ENCODE results near the gene TCF7L2.

Gene TCF7L2

DNA sequence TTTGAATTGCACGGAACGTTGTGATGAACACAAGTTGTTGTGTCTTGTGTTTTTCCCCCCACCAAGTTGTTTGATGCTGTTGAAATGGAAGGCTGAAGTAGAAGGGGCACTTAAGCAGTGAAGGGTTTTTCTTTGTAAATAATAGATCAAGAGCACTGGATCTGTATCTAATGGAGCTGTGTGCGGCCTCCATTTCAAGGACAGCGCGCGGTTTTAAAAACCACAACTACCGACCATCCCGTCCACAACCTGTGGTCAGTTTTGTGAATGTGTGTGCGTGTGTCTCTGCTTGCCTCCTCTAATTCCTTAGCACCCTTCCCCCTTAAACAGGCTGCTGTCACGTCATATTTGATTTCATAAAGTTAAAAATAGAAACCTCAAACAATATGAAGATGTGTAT lies 165.5 kb downstream of the TCF7L2 start:
- Histone ChIP-seq H3K4me3 (ENCODE audit: low read depth in 1 of 2, low read length in 1 of 2) (no peak overlapping the region), H3K4me1 (ENCODE audit: control insufficient read depth in 1 of 2, insufficient read depth in 1 of 2, low read depth in 1 of 2, low read length in 1 of 2) (peaks cover 4 to 8% of the 10 kb centered on the region in 2 experiments), H3K9me3 (no peaks in the 10 kb centered on the region), H3K36me3 (no peaks in the 10 kb centered on the region), H3K27me3 (no peaks in the 10 kb centered on the region), H3K27ac (no peak overlapping the region)
- TF ChIP-seq, protein P1, sequence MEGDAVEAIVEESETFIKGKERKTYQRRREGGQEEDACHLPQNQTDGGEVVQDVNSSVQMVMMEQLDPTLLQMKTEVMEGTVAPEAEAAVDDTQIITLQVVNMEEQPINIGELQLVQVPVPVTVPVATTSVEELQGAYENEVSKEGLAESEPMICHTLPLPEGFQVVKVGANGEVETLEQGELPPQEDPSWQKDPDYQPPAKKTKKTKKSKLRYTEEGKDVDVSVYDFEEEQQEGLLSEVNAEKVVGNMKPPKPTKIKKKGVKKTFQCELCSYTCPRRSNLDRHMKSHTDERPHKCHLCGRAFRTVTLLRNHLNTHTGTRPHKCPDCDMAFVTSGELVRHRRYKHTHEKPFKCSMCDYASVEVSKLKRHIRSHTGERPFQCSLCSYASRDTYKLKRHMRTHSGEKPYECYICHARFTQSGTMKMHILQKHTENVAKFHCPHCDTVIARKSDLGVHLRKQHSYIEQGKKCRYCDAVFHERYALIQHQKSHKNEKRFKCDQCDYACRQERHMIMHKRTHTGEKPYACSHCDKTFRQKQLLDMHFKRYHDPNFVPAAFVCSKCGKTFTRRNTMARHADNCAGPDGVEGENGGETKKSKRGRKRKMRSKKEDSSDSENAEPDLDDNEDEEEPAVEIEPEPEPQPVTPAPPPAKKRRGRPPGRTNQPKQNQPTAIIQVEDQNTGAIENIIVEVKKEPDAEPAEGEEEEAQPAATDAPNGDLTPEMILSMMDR (IDR thresholded peaks at IDR 0.05) = no peak

DNA sequence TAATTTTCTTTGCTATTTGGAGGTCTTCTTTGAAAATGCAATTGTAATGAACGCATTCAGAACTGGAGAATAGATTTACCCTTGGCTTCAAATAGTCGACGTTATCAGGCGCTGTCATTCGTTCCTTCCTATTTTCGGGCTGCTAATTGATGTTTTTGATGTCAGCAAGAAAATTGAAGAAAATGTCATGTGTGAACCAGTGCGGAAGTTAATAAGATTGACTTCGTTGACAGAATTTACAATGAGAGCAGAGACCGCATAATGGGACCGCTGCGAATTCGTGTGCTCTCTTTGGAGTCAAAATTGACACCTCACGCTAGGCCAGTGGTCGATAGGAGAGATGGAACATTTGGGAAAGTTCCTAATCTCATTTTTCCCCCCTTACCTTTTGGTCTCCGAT lies 168.8 kb downstream of the TCF7L2 start:
- Histone ChIP-seq H3K27me3 (no peaks in the 10 kb centered on the region), H3K9me3 (no peaks in the 10 kb centered on the region), H3K4me1 (ENCODE audit: control insufficient read depth in 1 of 2, insufficient read depth in 1 of 2, low read depth in 1 of 2, low read length in 1 of 2) (peaks cover 15 to 20% of the 10 kb centered on the region in 2 experiments), H3K27ac (no peak overlapping the region), H3K4me3 (ENCODE audit: low read depth in 1 of 2, low read length in 1 of 2) (no peak overlapping the region), H3K36me3 (no peaks in the 10 kb centered on the region)
- TF ChIP-seq, protein P1 (IDR thresholded peaks at IDR 0.05) = no peak

DNA sequence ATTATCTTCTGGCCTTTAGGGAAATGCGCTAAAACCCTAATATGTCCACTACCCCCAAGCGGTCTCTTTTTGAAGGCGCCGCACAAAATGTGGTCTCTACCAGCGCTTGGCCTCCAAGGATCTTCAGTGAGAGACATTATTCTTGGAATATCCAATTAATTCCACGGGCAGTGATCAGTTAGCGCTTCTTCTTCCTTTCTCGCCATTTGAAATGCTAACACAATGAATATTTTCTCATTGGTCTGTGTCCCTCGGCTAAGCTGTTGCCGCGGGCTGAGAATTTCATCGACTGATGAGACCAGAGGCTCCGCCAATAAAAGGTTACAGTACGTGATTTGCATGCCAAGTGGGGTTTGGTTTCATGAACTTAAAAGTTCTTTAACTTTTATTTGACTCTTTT lies 169.8 kb downstream of the TCF7L2 start:
- Histone ChIP-seq H3K9me3 (no peaks in the 10 kb centered on the region), H3K27ac (no peak overlapping the region), H3K4me3 (ENCODE audit: low read depth in 1 of 2, low read length in 1 of 2) (no peak overlapping the region), H3K4me1 (ENCODE audit: control insufficient read depth in 1 of 2, insufficient read depth in 1 of 2, low read depth in 1 of 2, low read length in 1 of 2) (peaks cover 15 to 20% of the 10 kb centered on the region in 2 experiments), H3K27me3 (peaks cover 4% of the 10 kb centered on the region), H3K36me3 (no peaks in the 10 kb centered on the region)
- TF ChIP-seq, protein P1 (IDR thresholded peaks at IDR 0.05) = no peak

DNA sequence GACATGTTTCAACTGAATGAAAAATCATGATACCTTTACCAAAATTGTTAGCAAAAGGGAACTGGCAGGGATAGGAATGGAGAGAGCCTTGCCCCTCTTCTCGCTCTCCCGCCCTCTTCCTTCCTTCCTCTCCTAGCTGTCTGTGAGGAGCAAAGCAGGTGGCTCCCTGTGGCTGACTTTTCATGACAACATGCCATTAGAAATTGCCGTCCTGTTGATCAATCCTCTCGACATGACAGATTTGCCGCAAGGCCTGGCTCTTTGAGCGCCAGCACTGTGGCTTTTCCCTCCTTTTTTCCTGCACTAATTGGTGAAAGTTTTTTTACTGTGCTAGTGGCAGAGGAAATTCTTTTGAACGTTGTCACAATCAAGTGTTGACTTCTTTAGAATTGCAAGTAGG lies 171.1 kb downstream of the TCF7L2 start:
- no peaks in the 10 kb centered on the region for H3K36me3 ChIP-seq
- H3K4me1 ChIP-seq (ENCODE audit: control insufficient read depth in 1 of 2, insufficient read depth in 1 of 2, low read depth in 1 of 2, low read length in 1 of 2) = peaks cover 15 to 20% of the 10 kb centered on the region in 2 experiments
- H3K27me3 ChIP-seq = peaks cover 17% of the 10 kb centered on the region
- H3K27ac ChIP-seq = no peak overlapping the region
- H3K4me3 ChIP-seq (ENCODE audit: low read depth in 1 of 2, low read length in 1 of 2) = no peak overlapping the region
- H3K9me3 ChIP-seq = no peaks in the 10 kb centered on the region
- TF ChIP-seq, protein P1 (IDR thresholded peaks at IDR 0.05) = no peak

DNA sequence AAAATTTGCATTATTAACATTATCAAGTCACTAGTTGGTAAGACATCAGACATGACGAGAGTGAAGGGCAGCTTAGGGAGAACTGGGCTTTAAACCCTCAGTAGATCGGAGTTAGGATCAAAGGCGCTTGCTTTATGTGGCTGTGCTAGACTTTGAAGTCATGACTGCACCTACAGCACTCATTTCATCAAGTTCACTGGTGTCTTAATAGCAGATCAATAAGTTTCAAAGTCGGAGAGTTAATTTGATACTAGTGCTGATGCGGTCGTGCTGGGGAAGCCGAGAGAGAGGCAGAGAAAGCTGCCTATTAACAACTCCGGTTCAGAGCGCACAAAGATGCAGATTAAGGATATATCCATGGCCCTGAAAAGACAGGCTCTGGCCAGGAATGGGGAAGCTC lies 172.9 kb downstream of the TCF7L2 start:
- Histone ChIP-seq H3K4me3 (ENCODE audit: low read depth in 1 of 2, low read length in 1 of 2) (no peak overlapping the region), H3K9me3 (no peaks in the 10 kb centered on the region), H3K27ac (no peak overlapping the region), H3K4me1 (ENCODE audit: control insufficient read depth in 1 of 2, insufficient read depth in 1 of 2, low read depth in 1 of 2, low read length in 1 of 2) (peaks cover 15 to 27% of the 10 kb centered on the region in 2 experiments), H3K36me3 (no peaks in the 10 kb centered on the region), H3K27me3 (peaks cover 35% of the 10 kb centered on the region)
- TF ChIP-seq, protein P1 (IDR thresholded peaks at IDR 0.05) = no peak

DNA sequence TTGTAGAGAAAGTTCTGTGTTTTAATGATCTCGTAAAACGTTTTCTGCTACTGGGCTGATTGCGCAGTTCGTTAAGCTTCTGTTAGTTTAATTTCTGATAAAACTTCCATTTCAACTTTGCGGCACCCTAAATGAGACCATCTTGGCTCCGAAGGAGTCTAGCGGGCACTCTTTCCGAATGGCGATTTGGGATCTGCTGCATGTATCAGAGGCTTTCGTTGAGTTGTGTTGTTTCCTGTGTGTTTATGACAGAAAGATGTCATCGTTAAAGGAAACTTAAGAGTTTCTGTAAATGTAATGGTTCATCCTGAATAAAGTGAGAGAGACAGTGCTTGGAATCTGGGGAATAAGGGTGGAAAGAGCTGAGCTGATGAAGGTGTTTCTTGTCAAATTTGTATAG lies 174.7 kb downstream of the TCF7L2 start:
- no peaks in the 10 kb centered on the region for H3K36me3 ChIP-seq
- H3K4me3 ChIP-seq (ENCODE audit: low read depth in 1 of 2, low read length in 1 of 2) = no peak overlapping the region
- peaks cover 44% of the 10 kb centered on the region for H3K27me3 ChIP-seq
- H3K4me1 ChIP-seq (ENCODE audit: control insufficient read depth in 1 of 2, insufficient read depth in 1 of 2, low read depth in 1 of 2, low read length in 1 of 2) = peaks cover 15 to 27% of the 10 kb centered on the region in 2 experiments
- no peak overlapping the region for H3K27ac ChIP-seq
- TF ChIP-seq, protein P1 (IDR thresholded peaks at IDR 0.05) = no peak
- H3K9me3 ChIP-seq = no peaks in the 10 kb centered on the region

All from neutrophil (primary cell).